ACHN (cell line): ENCODE measurements around the gene MYOD1.

Experiments used
- DNase-seq: peaks from one replicate; pipeline ENCODE4 v3.0.0-alpha.2; 2015
- in situ Hi-C: cut with HindIII; loops from 2 replicates; pipeline ENCODE4 v1.10.0; 2017; ENCODE audit warnings: low sequenced_read_pairs, low pct_ligation_motif_present, low pct_unique_long_range_greater_than_20kb

The MYOD1 gene

GRCh38 chr11:17719028-17719937 lies at the start of gene MYOD1:
Gene MYOD1, plus strand, starts transcription at chr11:17719571. Its CDS starts 212 bp downstream, at chr11:17719783.
- no peak for DNase-seq
- in situ Hi-C loops: no loop called here

GRCh38 chr11:17672469-17672868 lies 46.9 kb upstream of the MYOD1 start:
- in situ Hi-C loops: no loop called here
- DNase-seq: no peak

DNA sequence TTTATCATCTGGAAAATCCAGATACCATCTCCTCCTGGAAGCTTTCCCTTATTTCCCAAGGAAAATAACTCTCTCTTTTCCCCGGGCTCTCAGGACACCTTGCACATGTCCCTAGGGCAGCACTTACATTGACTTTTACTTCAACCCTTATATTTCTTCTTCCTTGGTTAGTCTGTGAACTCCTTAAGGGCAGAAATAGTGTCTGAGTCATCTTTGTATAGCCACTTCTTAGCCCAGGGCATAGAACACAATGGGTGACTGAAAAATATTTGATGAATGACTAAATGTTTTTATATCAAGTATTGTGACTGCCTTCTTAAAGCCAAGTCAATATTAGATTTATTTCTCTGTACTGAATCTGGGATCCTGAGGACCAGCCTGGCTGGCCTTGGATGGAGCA lies 45.4 kb upstream of the MYOD1 start:
- in situ Hi-C loops: no loop called here
- DNase-seq: no peak

DNA sequence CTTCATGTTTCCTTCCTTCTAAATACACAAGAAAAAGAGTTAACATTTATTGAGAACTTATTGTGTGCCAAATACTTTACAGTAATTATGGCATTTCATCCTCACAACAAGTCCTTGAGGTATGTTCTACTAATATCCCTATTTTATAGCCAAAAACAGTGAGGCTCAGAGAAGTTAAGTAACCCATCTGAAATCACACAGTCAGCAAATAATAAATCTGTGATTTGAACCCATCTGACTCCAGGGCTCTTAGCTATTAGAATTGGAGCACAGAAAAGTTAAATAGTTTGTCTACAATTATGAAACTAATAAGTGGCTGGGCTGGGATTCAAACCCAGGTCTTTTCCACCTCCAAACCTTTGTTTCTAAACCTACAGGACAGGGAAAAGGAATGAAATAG lies 36.5 kb upstream of the MYOD1 start:
- in situ Hi-C loops: no loop called here
- no peak for DNase-seq

GRCh38 chr11:17683377-17684161 lies 35.8 kb upstream of the MYOD1 start:
- in situ Hi-C loops: no loop called here

GRCh38 chr11:17684550-17684949 lies 34.8 kb upstream of the MYOD1 start:
- in situ Hi-C loops: no loop called here
- no peak for DNase-seq

More at GRCh38 chr11:17683377-17684161, 35.8 kb upstream of the MYOD1 start:
- DNase-seq: peak; percentile 58

DNA sequence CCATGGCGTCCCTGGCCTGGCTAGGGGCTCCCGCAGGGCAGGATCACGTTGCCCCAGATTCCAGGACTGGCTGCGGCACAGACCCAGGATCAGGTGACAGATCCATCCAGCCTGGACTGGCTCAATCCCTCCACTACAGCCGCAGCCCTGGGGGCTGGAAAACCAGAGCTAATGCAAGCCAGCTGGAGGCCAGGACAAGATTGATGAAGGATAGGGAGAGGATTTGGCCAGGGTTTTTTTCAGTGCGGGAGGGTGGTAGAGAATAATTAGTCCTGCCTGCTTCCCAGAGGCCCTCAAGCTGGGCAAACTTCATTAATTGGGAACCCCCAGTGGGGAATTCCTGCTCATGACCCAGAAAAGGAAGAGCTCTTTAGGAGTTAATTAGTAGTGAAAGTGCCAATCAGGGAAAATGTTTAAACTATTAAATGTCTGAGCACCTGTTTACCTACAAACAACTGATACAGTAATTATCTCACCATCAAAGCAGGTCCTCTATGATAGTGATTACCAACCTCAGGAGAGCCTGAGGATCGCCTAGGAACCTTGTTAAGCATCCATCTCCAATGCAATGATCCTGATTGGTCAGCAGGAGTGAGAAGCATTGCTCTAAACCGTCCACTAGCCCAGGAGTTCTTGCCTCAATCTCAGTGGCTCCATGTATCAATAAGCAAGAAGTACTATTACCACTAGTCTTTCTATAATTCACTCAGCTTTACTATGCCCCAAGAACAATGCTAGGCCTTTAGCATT lies 33.0 kb upstream of the MYOD1 start:
- DNase-seq: no peak
- in situ Hi-C loops: no loop called here

DNA sequence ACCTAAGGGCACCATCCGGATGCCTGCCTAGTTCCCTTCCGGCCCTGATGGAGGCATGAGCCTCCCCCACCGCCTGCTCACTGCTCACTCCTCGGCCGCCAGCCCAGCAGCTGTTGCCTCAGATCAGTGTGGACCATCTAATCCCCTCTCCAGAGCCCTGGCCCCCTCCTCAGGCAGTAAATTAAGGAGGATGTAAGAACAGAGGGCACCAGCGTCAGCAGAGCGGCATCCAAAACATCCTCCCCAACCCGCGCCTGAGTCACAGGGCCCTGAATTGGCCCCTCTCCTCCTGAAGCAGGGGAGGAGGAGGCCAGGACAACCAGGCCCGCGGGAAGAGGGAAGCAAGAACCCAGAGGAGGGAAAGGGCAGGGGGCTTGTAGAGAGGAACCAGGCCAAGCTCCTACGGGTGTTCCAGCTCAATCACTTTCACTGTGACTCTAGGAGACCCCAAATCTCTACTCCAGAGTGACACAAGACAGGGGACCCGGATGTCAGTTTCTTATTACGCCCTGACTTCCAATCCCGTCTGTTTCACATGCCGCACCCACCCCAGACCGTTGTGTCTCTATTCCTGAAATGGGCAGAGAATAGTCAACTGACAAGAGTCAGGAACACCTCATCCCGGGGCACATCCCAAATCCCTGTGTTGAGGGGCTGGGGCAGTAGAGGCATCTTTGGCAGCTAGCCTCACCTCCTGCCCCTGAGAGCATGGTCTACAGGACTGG lies 31.3 kb upstream of the MYOD1 start:
- in situ Hi-C loops: no loop called here
- no peak for DNase-seq

DNA sequence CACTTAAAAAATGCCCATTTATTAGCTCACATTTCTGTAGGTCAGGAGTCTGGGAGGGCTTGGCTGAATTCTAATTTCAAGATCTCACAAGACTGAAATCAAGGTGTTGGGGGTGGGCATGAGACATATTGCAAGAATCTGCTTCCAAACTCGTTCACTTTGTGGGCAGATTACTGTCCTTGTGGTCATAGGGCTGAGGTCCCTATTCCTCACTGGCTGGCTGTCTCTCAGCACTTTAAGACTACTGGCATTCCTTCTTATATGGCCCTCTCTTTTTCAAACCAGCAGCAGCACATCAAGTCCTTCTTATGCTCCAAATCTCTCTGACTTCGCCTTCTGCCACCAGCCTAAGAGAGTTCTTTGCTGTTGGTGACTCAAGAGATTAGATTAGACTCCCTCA lies 27.8 kb upstream of the MYOD1 start:
- in situ Hi-C loops: no loop called here
- no peak for DNase-seq

DNA sequence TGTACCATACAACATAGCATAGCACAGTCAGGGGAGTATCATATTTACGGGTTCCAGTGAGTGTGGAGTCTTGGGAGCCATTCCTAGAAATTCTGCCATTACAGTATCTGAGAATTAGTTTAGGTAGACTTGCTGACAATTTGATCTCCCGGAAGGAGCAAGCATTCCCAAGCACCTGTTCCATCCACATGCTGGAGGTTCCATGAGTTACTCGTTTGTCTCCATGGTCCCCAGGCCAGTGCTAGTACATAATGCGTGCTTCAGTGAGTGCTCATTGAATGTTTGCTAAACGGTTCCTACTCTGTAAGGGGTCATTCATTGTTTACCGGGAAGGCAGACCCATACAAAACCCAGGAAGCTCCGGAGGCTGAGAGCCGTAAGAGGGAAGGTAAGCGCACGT lies 27.4 kb upstream of the MYOD1 start:
- DNase-seq: no peak
- in situ Hi-C loops: no loop called here

DNA sequence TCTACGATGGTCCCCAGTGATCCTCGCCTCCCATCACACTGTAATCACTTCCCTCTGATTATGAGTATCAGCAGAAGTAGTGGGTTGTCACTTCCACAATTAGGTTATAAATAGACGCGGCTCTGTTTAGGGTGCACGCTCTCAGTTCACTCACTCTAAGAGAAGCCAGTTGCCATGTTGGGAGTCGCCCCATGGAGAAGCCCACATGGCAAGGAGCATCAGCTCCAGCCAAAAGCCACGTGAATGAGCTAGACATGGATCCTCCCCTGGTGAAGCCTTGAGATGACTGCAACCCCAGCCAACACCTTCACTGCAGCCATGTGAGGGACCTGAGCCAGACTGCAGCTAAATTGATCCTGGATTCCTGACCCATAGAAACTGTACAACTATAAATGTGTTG lies 26.4 kb upstream of the MYOD1 start:
- no peak for DNase-seq
- in situ Hi-C loops: no loop called here

GRCh38 chr11:17693531-17693930 lies 25.8 kb upstream of the MYOD1 start:
- in situ Hi-C loops: no loop called here
- DNase-seq: no peak

DNA sequence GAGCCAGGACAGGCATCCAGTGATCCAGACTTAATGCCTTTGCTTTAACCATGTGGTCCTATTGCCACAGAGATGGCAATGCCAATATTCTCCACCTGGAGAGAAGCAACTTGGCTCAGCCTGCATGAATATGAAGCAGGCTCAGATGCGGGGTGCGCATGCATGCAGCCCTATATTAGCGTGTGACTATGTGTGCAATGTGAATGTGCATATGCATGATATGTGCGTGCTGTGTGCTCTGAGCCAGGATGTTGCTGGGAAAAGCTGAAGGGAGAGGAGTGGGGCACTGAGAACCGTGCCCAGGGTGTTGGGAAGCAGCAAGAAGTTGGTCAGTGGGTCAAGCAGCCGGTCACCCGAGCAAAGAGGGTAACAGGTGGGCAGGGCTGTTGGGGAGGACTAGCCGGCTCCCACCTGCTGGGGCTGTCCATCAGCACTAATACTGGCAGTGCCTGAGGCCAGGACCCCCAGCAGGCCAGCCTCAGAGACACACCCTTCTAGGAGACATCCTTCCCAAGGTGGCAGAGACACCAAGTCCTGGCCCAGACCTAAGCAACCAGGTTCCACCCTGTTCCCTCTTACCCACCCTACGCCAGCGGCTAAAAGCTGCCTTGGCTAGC lies 24.8 kb upstream of the MYOD1 start:
- DNase-seq: no peak
- in situ Hi-C loops: no loop called here

- in situ Hi-C loops: no loop called here
- no peak for DNase-seq
Measured at GRCh38 chr11:17695454-17696441, 23.6 kb upstream of the MYOD1 start.

DNA sequence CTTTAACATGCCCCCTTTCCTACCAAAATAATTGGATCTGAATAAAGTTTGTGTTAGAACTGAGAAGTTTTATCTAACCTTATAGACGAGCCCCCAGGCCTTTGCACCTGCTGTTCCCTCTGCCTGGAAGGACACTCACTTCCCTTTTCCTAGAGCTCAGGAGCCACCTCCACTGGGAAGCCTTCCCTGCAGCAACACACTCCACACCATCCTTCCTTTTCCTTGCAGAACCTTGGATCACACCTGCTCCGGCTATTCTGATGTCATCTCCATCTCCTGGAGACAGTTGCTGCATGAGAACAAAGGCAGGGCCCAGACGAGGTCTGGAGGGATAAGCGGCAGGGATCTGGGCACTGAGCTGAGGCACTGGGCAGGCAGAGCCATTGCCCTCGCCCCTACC lies 22.6 kb upstream of the MYOD1 start:
- no peak for DNase-seq
- in situ Hi-C loops: no loop called here

DNA sequence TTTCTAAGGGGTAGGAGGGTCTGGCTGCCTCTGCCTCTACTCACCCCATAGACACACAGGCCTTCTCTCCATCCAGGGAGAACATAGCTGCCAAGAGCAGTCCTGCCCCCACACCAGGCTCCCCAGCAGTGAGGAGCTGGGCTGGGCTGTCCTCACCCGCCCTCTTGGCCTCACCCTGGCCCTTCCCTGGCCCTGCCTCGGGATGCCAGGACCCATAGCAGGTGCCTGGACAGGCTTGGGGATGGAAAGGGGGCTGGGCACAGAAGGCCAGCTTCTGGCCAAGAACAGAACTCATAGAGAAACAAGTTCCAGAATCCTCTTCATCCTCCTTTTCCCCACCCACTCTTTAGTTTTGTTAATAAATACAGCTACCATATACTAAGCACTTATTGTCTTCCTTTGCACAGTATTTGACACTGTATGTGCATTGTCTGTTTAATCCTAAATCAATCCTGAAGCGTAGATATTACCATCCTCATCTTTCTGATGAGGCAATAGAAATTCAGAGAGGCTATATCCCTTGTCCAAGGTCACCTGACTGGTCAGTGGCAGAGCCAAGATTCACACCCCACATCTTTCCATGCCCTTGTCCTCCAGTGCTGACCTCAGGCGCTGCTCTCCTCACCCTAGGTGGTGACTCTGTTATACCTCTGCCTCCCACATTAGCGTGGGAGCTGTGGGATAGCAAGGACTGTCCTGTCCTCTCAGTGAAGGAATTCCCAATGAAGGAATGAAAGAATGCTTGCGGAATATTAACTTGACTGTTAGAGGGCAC lies 22.0 kb upstream of the MYOD1 start:
- in situ Hi-C loops: no loop called here
- DNase-seq: no peak
